ENCODE data around the gene LTN1. TPM values are rescaled to one million over a fixed set of nuclear protein-coding genes. Genes with fewer than 3 reads are reported as not detected.
"Not testable (repeated sequence)": the region's sequence is repeated elsewhere in the genome, so short reads cannot be mapped to it uniquely, and the experiment has no call there.

Gene LTN1
- total RNA-seq, 1 donor from 2014 or later = 25.6 TPM

GRCh38 chr21:28931708-28932372 lies 60.8 kb downstream of the LTN1 start:
- H3K9me3 Mint-ChIP-seq; DNase-seq; H3K4me1 Mint-ChIP-seq; H3K27ac Mint-ChIP-seq; intact Hi-C loops (cut with micrococcal nuclease); H3K27me3 Mint-ChIP-seq; H3K4me3 Mint-ChIP-seq: not testable (repeated sequence)
- peaks cover 42% of the 10 kb centered on the region for H3K36me3 Mint-ChIP-seq (ENCODE audit: low read depth)

DNA sequence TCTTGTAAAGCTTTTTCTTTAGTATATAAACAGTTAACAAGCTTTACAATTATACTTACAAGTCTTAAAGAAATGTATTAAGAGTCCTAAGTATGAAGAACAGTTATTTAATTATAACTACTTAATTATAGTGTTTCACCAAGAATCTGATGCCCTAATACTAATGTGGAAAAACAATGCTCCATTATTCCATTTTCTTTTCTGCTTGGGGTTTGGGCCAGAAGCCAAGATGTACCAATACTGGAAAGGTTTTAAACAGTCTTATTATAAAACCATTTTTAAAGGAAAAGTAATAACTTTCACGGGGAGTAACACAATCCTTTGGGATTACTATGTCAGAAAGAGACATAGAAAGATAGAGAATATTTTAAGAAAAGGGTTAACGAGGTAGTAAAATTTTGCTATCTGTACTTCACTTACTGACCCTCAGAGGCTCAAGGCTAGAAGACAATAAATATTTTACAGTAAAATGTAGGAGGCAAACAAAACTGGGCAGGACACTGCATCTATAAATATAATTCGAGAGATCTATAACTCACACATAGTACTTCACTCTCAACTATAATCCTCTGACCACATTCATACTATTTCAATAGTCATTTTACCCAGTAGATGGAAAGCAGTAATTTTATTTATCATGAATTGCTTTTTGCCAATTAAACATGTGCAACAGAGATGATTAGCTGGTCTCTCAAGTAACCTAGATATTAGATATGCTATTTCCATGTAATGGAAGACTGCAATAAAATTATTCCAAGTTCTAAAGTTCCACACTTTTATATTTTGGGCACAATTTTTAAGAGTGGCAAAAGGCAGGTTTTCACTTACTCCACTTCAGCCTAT lies 63.9 kb downstream of the LTN1 start:
- intact Hi-C loops (cut with micrococcal nuclease) = no loop called here
- H3K27me3 Mint-ChIP-seq = no peaks in the 10 kb centered on the region
- H3K27ac Mint-ChIP-seq = no peak overlapping the region
- no peak overlapping the region for H3K4me3 Mint-ChIP-seq
- no peaks in the 10 kb centered on the region for H3K9me3 Mint-ChIP-seq
- no peak for DNase-seq
- peaks cover 9% of the 10 kb centered on the region for H3K4me1 Mint-ChIP-seq
- peaks cover 37% of the 10 kb centered on the region for H3K36me3 Mint-ChIP-seq (ENCODE audit: low read depth)

GRCh38 chr21:28927130-28927529 lies 65.5 kb downstream of the LTN1 start:
- H3K36me3 Mint-ChIP-seq (ENCODE audit: low read depth) = peaks cover 33% of the 10 kb centered on the region
- H3K4me3 Mint-ChIP-seq = no peak overlapping the region
- intact Hi-C loops (cut with micrococcal nuclease) = no loop called here
- H3K9me3 Mint-ChIP-seq = no peaks in the 10 kb centered on the region
- DNase-seq = no peak
- H3K4me1 Mint-ChIP-seq = peaks cover 3% of the 10 kb centered on the region
- no peaks in the 10 kb centered on the region for H3K27me3 Mint-ChIP-seq
- H3K27ac Mint-ChIP-seq = no peak overlapping the region

DNA sequence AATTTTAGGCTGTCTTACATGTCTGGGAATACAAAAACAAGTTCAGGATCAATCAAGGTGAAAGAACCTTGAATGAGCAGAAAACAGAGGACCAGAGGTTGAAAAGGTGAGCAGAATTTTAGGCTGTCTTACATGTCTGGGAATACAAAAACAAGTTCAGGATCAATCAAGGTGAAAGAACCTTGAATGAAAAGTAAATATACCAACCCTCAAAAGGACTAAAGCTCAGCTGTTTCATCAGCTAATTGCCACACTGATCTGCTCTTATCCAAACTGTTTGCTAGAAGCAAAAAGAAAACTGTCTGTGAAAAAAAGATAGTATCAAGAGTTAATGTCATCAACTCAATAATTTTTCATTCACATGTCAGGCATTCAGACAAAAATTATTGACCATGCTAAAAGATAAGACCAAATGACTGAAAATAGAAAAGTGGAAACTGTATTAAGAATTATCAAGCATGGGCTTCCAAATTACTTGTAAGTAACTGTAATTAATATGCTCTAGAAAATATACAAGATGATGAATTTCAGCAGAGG lies 69.2 kb downstream of the LTN1 start:
- Mint-ChIP-seq H3K4me1 (no peaks in the 10 kb centered on the region), H3K9me3 (no peaks in the 10 kb centered on the region)
- DNase-seq = no peak

GRCh38 chr21:28922368-28922767 lies 70.3 kb downstream of the LTN1 start:
- intact Hi-C loops (cut with micrococcal nuclease) = no loop called here
- no peak overlapping the region for H3K27ac Mint-ChIP-seq
- peaks cover 22% of the 10 kb centered on the region for H3K36me3 Mint-ChIP-seq (ENCODE audit: low read depth)

More for the DNA sequence above, 69.2 kb downstream of the LTN1 start:
- no peaks in the 10 kb centered on the region for H3K27me3 Mint-ChIP-seq
- no peak overlapping the region for H3K27ac Mint-ChIP-seq
- H3K36me3 Mint-ChIP-seq (ENCODE audit: low read depth) = peaks cover 22% of the 10 kb centered on the region
- intact Hi-C loops (cut with micrococcal nuclease) = no loop called here
- H3K4me3 Mint-ChIP-seq = no peak overlapping the region

GRCh38 chr21:28916150-28916893 lies 76.4 kb downstream of the LTN1 start:
- intact Hi-C loops (cut with micrococcal nuclease) = no loop called here
- no peaks in the 10 kb centered on the region for H3K9me3 Mint-ChIP-seq
- peaks cover 1% of the 10 kb centered on the region for H3K4me1 Mint-ChIP-seq
- no peak overlapping the region for H3K27ac Mint-ChIP-seq
- no peaks in the 10 kb centered on the region for H3K36me3 Mint-ChIP-seq (ENCODE audit: low read depth)
- peaks cover 16% of the 10 kb centered on the region for H3K27me3 Mint-ChIP-seq
- H3K4me3 Mint-ChIP-seq = no peak overlapping the region
- DNase-seq = no peak

More at GRCh38 chr21:28922368-28922767, 70.3 kb downstream of the LTN1 start:
- H3K4me3 Mint-ChIP-seq = no peak overlapping the region
- no peaks in the 10 kb centered on the region for H3K9me3 Mint-ChIP-seq
- DNase-seq = no peak
- no peaks in the 10 kb centered on the region for H3K27me3 Mint-ChIP-seq
- no peaks in the 10 kb centered on the region for H3K4me1 Mint-ChIP-seq

DNA sequence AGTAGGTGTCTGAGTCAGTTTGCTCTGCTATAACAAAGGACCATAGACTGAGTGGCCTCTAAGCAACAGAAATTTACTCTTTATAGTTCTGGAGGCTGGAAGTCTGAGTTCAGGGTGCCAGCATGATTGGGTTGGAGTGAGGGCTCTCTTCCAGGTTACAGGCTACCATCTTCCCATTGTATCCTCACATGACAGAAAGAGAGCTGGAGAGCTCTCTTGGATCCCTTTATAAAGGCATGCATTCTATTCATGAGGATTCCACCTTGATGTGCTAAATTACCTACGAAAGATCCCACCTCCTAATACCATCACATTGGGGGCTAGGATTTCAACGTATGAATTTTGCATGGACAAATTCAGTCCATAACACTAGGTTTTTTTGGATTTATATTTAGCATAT lies 79.6 kb downstream of the LTN1 start:
- intact Hi-C loops (cut with micrococcal nuclease) = no loop called here
- peaks cover 1% of the 10 kb centered on the region for H3K4me1 Mint-ChIP-seq

DNA sequence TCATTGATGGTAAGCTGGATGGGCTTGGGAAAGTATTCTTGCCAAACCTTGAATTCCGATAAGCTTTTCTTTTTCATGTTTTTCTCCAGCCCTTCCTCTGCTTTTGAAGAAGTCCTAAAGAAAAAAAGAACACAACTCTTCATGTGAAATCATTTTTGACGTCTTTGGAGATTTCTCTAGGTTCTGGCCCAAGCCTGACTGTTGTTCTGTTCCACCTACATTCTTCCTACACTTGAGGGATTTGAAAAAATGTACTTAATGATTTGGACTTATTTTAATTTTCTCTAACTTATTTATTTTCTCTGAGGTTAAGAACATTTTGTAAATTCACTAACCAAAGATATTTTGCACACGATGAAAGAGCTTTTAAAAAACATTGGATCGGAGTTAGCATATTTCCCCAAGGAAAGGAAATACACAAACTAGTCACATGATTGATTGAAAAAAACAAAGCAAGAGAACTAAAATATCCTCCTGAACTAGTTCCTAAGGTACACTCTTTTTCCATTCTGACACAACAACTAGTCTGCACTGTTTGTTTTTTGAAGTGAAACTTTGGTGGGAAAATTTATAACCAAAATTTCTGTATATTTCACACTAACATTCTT lies 82.3 kb downstream of the LTN1 start:
- no peaks in the 10 kb centered on the region for H3K9me3 Mint-ChIP-seq
- H3K4me1 Mint-ChIP-seq = peaks cover 1% of the 10 kb centered on the region
- H3K27ac Mint-ChIP-seq = no peak overlapping the region
- no peaks in the 10 kb centered on the region for H3K36me3 Mint-ChIP-seq (ENCODE audit: low read depth)
- peaks cover 20% of the 10 kb centered on the region for H3K27me3 Mint-ChIP-seq
- intact Hi-C loops (cut with micrococcal nuclease) = no loop called here
- no peak for DNase-seq
- H3K4me3 Mint-ChIP-seq = no peak overlapping the region

More for the DNA sequence above, 79.6 kb downstream of the LTN1 start:
- no peak overlapping the region for H3K27ac Mint-ChIP-seq
- H3K4me3 Mint-ChIP-seq = no peak overlapping the region
- no peaks in the 10 kb centered on the region for H3K9me3 Mint-ChIP-seq
- DNase-seq = no peak
- no peaks in the 10 kb centered on the region for H3K36me3 Mint-ChIP-seq (ENCODE audit: low read depth)
- H3K27me3 Mint-ChIP-seq = peaks cover 20% of the 10 kb centered on the region

DNA sequence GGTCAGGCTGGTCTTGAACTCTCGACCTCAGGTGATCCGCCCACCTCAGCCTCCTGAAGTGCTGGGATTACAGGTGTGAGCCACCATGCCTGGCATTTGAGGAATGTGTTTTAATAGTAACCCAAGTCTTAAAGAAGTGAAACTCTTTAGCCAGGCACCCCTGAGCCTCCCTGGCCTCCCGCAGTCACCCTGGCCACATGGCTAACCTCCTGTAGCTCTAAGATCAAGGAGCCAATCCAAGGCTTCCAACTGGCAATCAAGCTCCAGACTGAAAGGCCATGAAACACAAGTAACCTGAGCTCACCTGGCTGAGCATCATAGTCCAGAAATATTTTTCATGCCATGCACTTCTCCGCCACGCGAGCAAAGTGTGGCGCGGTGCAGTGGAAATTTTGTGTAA lies 84.3 kb downstream of the LTN1 start:
- Mint-ChIP-seq H3K4me3 (no peak overlapping the region), H3K9me3 (no peaks in the 10 kb centered on the region), H3K27me3 (peaks cover 13% of the 10 kb centered on the region), H3K36me3 (ENCODE audit: low read depth) (no peaks in the 10 kb centered on the region), H3K27ac (no peak overlapping the region), H3K4me1 (no peaks in the 10 kb centered on the region)
- intact Hi-C loops (cut with micrococcal nuclease) = no loop called here
- no peak for DNase-seq

DNA sequence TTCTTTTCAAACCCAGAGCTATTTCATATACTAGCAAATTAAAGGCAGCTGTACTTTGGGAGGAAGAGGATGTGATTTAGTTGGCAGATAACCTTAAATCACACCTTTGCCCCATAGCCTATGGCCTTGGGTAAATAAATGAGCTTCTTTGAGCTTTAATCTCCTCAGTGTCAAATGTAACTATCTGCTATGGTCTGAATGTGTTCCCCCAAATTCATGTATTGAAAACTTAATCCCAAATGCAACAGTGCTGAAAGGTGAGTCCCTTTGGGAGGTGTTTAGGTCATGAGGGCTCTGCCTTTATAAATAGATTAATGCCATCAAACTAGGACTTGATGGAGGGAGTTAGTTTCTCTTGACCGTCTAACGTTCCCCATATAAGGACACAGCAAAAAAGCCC lies 85.8 kb downstream of the LTN1 start:
- no peak for DNase-seq
- Mint-ChIP-seq H3K9me3 (no peaks in the 10 kb centered on the region), H3K27ac (no peak overlapping the region), H3K4me1 (no peaks in the 10 kb centered on the region), H3K36me3 (ENCODE audit: low read depth) (no peaks in the 10 kb centered on the region), H3K4me3 (no peak overlapping the region), H3K27me3 (peaks cover 9% of the 10 kb centered on the region)
- intact Hi-C loops (cut with micrococcal nuclease) = no loop called here

DNA sequence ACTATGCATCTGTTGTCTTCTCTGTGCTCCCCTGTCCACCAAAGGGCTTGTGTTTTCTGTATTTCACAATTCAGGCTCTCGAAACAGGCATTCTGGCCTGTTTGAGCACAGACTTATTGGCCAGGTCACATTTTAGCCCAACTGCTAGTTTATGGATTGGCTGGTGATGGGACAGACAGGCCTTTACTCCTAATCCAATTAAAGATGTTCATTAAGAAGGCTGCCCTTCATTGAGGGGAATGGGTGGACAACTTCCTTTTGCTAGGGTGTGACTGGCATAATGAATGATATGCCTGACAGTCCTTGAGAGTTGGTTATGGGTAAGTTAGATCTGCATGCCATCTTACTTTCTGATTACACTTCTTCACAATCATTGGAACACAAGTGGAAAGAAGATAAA lies 86.4 kb downstream of the LTN1 start:
- Mint-ChIP-seq H3K27me3 (peaks cover 5% of the 10 kb centered on the region), H3K9me3 (no peaks in the 10 kb centered on the region), H3K27ac (no peak overlapping the region), H3K36me3 (ENCODE audit: low read depth) (no peaks in the 10 kb centered on the region), H3K4me3 (no peak overlapping the region), H3K4me1 (no peaks in the 10 kb centered on the region)
- intact Hi-C loops (cut with micrococcal nuclease) = no loop called here
- DNase-seq = no peak

GRCh38 chr21:28904961-28905435 lies 87.7 kb downstream of the LTN1 start:
- Mint-ChIP-seq H3K36me3 (ENCODE audit: low read depth) (no peaks in the 10 kb centered on the region), H3K4me3 (no peak overlapping the region), H3K27me3 (peaks cover 3% of the 10 kb centered on the region), H3K9me3 (no peaks in the 10 kb centered on the region), H3K4me1 (no peaks in the 10 kb centered on the region), H3K27ac (no peak overlapping the region)
- no peak for DNase-seq
- intact Hi-C loops (cut with micrococcal nuclease) = no loop called here

- Mint-ChIP-seq H3K36me3 (ENCODE audit: low read depth) (no peaks in the 10 kb centered on the region), H3K27me3 (peaks cover 5% of the 10 kb centered on the region), H3K4me1 (no peaks in the 10 kb centered on the region), H3K9me3 (no peaks in the 10 kb centered on the region), H3K4me3 (no peak overlapping the region), H3K27ac (no peak overlapping the region)
- no peak for DNase-seq
- intact Hi-C loops (cut with micrococcal nuclease) = no loop called here
Observed at GRCh38 chr21:28903448-28903847, 89.2 kb downstream of the LTN1 start.

All from activated CD4-positive, alpha-beta T cell treated with anti-CD3 and anti-CD28 coated beads, Interleukin-2, amount 10 ng/mL, durations not matched to agents 24 days and 14 days (primary cell).